ENCODE data around the gene DNAH8.
A peak's percentile ranks its signal among the peaks of the same experiment; 100 is the strongest.

DNAH8 gene

GRCh38 chr6:38687043-38687353 lies 28.1 kb upstream of the DNAH8 start:
- TF ChIP-seq, protein P1, sequence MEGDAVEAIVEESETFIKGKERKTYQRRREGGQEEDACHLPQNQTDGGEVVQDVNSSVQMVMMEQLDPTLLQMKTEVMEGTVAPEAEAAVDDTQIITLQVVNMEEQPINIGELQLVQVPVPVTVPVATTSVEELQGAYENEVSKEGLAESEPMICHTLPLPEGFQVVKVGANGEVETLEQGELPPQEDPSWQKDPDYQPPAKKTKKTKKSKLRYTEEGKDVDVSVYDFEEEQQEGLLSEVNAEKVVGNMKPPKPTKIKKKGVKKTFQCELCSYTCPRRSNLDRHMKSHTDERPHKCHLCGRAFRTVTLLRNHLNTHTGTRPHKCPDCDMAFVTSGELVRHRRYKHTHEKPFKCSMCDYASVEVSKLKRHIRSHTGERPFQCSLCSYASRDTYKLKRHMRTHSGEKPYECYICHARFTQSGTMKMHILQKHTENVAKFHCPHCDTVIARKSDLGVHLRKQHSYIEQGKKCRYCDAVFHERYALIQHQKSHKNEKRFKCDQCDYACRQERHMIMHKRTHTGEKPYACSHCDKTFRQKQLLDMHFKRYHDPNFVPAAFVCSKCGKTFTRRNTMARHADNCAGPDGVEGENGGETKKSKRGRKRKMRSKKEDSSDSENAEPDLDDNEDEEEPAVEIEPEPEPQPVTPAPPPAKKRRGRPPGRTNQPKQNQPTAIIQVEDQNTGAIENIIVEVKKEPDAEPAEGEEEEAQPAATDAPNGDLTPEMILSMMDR (IDR thresholded peaks at IDR 0.05; ENCODE audit: extremely low read depth, insufficient read depth, missing control alignments) = no peak
- no peak for DNase-seq (ENCODE audit: low spot score)
- in situ Hi-C loops (cut with MboI; ENCODE audit: low pct_unique_long_range_greater_than_20kb, low sequenced_read_pairs, unreplicated experiment) = no loop called here

GRCh38 chr6:38687549-38687948 lies 27.6 kb upstream of the DNAH8 start:
- TF ChIP-seq, protein P1 (IDR thresholded peaks at IDR 0.05; ENCODE audit: extremely low read depth, insufficient read depth, missing control alignments) = no peak
- in situ Hi-C loops (cut with MboI; ENCODE audit: low pct_unique_long_range_greater_than_20kb, low sequenced_read_pairs, unreplicated experiment) = no loop called here
- no peak for DNase-seq (ENCODE audit: low spot score)

DNA sequence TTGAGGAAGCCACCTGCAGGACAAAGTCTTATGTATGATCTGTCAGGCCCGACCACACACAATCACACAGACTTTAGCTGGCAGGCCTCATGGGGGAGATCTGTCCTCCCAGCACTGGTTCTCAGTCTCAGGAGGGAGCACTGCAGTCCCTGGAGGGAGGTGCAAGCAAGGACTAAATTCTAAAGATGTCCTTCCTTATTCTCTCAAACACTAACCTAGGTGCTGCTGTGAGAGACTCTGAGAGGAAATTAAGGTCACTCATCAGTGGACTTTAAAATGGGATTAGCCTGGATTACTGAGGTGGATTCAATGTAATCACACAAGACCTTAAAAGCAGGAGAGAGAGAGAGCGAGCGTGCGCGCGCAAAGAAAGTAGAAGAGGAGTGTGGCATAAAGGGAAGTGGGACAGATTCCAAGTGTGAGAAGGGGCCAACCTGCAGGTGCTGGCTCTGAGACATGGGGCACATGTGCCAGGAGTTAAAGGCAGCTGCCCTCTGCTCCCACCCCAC lies 26.5 kb upstream of the DNAH8 start:
- peak; percentile 34 for DNase-seq (ENCODE audit: low spot score)
- in situ Hi-C loops (cut with MboI; ENCODE audit: low pct_unique_long_range_greater_than_20kb, low sequenced_read_pairs, unreplicated experiment) = no loop called here
- TF ChIP-seq, protein P1 (IDR thresholded peaks at IDR 0.05; ENCODE audit: extremely low read depth, insufficient read depth, missing control alignments) = no peak

- in situ Hi-C loops (cut with MboI; ENCODE audit: low pct_unique_long_range_greater_than_20kb, low sequenced_read_pairs, unreplicated experiment) = no loop called here
- no peak for DNase-seq (ENCODE audit: low spot score)
- TF ChIP-seq, protein P1 (IDR thresholded peaks at IDR 0.05; ENCODE audit: extremely low read depth, insufficient read depth, missing control alignments) = no peak
Observed at GRCh38 chr6:38695227-38695900, 19.7 kb upstream of the DNAH8 start.

DNA sequence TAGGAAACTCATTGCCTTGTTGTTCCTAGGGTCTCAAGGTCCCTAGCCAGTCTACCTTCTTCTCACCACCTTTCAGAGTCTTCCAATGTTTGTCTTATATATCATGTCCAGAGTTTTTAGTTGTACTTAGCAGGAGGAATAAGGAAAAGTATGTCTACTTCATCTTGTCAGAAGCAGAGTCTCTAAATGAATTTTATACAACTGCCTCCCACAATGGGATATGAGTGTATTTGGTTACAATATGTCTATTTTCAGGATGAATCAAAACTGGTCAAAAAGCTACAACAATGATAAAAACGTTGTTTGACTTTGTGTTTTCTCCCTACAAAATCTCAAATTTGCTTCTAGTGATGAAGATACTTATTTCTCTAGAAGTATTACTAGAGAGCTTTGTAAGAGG lies 19.2 kb upstream of the DNAH8 start:
- TF ChIP-seq, protein P1 (IDR thresholded peaks at IDR 0.05; ENCODE audit: extremely low read depth, insufficient read depth, missing control alignments) = no peak

GRCh38 chr6:38696345-38696744 lies 18.8 kb upstream of the DNAH8 start:
- DNase-seq (ENCODE audit: low spot score) = no peak
- in situ Hi-C loops (cut with MboI; ENCODE audit: low pct_unique_long_range_greater_than_20kb, low sequenced_read_pairs, unreplicated experiment) = no loop called here
- TF ChIP-seq, protein P1 (IDR thresholded peaks at IDR 0.05; ENCODE audit: extremely low read depth, insufficient read depth, missing control alignments) = no peak

More for the DNA sequence above, 19.2 kb upstream of the DNAH8 start:
- no peak for DNase-seq (ENCODE audit: low spot score)
- in situ Hi-C loops (cut with MboI; ENCODE audit: low pct_unique_long_range_greater_than_20kb, low sequenced_read_pairs, unreplicated experiment) = no loop called here
